HL-60 (cell line): ENCODE results near the gene QRFPR.

Experiments
- CTCF ChIP-seq: IDR thresholded peaks from one replicate; pipeline ENCODE4 v1.5.1; 2011; ENCODE audit warnings: low read length, control low read depth, inconsistent platforms; ENCODE audit not compliant: insufficient read depth
- POLR2AphosphoS5 ChIP-seq: IDR thresholded peaks from 2 replicates; pipeline ENCODE4 v1.6.1; 2012; ENCODE audit warnings: low read depth
- REST ChIP-seq: IDR thresholded peaks from 2 replicates; pipeline ENCODE4 v1.6.1; 2012; ENCODE audit warnings: low read depth; ENCODE audit not compliant: insufficient replicate concordance

GRCh38 chr4:121339307-121339706, 41.5 kb downstream of the QRFPR start:
- TF ChIP-seq CTCF, result no peak
- TF ChIP-seq POLR2AphosphoS5, result no peak
- TF ChIP-seq REST, result no peak
